SHP77 treated with DMSO at 0.1 percent for 48 hours (cell line): ENCODE measurements around the gene CTBP2.

Experiments
- DNase-seq: peaks from one replicate; lab custom pipeline; 2025; lab: John Stamatoyannopoulos, UW

The CTBP2 gene

DNA sequence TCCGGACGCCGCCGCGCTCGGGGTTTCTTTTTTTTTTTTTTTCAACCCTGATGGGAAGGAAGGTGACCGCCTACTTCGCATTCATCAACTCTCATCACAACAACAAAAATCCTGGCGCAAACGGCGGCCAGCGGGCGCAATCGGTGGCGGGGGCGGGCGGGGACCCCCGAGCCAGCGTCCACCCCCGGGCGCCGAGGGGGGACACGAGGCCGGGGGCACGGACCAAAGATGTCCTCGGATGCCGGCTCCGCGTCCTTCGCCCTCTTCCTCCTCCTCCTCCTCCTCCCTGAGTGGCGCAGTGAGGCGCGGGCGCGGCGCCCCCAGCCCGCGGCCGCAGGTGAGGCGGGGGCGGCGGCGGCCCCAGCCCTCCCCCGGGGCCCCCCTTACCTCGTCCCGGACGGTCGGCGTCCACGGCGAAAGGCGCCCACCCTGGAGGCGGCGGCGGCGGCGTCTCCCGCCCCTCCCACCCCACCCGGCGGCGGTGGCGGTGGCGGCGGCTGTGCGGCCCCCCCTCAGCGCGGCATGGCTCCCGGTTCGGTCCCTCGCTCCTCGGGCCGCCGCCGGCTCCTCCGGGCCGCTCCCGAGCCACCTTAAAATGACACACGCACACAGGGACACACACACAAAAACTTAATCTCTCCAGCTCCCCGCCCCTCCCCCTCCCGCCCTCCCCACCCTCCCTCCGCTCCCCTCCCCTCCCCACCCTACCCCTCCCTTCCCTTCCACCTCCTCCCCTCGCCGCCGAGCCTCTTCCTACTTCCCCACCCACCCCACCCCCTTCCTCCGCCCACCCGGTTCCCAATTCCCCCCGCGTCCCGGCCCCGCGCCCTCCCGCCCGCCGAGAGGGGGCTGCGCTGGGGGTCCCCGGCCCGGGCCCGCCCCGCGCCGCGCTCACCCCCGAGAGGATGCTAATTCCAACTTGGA lies at the start of gene CTBP2:
CTBP2 (minus strand) TSS at position 632 of the 924 bp plus-strand sequence.
- no peak for DNase-seq

DNA sequence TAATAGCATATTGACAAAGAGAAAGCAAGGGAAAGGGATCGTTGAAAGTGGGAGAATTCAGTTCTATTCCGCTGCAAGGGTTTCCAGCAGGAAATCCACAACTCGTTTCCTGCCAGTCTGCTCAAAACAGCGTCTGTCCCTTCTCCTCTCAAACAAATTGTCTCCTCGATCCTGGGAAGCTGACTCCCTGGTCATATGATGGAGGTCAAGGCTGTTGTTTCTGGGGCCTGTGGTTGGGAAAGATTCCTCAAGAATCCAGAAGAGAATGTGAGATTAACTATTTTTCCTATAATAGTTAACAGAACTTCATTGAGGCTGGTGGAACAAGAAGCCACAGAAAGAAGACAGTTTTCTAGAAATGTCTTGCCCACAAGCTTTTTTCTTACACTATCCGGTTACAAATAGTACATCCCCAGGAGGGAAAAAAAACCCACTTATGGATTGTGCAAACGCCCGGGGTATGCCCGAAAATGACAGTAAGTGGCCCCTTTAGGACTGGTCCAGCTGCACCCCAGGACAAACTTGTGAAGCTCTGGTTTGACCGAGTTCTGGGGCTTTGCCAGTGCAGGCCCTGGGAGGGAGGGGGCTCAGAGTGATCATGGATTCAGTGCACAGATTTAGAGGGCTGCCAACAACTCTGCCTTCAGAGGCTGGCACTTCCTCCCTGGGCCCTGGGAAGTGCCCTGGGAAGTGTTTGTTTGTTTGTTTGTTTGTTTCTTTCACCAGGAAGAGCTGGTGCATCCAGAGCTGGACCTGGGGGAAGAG lies 49.4 kb upstream of the CTBP2 start:
- no peak for DNase-seq

GRCh38 chr10:125208854-125209565 lies 48.6 kb upstream of the CTBP2 start:
- DNase-seq = no peak

GRCh38 chr10:125206623-125207022 lies 46.3 kb upstream of the CTBP2 start:
- no peak for DNase-seq

DNA sequence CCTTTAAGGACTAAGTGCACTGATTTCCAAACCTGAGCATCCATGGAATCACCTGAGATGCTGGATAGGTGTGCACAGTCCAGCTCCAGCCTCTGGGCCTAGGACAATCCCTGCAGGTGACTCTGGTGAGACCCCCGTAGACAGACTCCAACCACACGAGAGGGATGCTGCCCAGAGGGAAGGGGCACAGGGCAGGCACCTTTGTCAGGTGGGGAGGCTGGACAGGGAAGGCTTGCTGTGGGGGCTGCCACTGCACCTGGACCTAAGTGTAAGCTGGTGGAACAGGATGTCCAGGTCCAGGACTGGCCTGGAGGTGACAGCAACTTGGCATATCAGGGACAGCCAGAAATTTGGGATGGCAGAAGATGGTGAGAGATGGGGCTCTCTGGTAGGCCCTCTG lies 45.1 kb upstream of the CTBP2 start:
- DNase-seq = no peak

- DNase-seq = no peak
Observed at GRCh38 chr10:125204400-125204799, 44.0 kb upstream of the CTBP2 start.

DNA sequence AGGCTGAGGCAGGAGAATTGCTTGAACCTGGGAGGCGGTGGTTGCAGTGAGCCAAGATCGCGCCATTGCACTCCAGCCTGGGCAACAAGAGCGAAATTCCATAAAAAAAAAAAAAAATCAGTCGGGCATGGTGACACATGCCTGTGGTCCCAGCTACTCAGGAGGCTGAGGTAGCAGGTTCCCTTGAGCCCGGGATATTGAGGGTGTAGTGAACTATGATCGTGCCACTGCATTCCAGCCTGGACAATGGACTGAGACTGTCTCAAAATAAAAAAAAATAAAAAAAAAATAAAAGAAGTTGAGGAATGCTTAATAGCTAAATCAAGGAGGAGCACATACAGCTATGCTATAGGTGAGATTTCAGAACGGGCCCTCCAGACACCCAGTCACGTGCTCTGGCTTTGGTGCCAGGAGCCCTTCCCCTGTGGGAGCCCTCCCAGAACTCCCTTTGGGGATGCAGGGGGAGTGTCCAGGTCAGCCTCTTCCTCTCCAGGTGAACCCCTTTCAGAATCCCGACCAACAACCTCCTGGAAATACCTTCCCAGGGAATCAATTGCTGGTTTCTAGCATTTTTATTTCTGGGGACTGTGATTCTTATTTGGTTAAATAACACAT lies 42.9 kb upstream of the CTBP2 start:
- DNase-seq = no peak

GRCh38 chr10:125201791-125202622 lies 41.6 kb upstream of the CTBP2 start:
- no peak for DNase-seq

DNA sequence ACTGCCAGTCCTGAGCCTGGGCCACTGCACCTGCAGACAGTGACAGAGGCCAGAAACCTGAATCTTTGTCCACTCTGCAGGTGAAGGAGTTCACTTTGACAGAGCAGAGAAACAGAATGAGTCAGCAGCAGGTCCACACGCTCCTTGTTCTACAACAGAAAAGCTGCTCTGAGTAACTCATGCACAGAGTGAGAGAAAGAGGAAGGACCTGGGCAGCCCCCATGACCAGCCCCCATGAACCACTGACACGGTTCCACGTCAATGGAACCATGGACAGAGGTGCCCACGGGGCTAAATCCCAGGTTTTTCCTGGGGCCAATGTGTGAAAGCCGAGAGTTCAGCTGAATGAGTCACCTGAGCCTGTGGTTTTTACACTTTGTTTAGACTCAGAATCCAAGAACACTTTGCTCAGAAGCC lies 40.8 kb upstream of the CTBP2 start:
- no peak for DNase-seq

DNA sequence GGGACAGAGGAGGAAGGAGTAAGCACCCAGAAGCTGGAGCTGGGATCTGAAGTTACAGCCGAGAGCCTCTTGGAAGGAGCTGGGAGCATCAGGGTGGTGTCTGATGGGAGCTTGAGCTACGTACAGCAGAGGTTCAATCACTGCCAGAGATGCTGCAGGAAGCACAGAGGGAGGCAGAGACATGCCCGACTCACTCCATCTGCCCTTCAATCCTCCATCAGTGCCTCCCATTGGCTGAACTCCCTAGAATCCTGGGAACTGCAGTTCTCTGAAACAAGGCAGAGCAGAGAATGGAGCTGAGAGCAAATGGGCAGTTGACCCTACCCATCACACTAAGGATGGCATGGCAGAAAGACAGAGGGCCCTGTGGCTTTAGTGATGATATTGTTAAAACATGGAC lies 40.0 kb upstream of the CTBP2 start:
- DNase-seq = no peak

GRCh38 chr10:125199270-125199669 lies 38.9 kb upstream of the CTBP2 start:
- DNase-seq = no peak

DNA sequence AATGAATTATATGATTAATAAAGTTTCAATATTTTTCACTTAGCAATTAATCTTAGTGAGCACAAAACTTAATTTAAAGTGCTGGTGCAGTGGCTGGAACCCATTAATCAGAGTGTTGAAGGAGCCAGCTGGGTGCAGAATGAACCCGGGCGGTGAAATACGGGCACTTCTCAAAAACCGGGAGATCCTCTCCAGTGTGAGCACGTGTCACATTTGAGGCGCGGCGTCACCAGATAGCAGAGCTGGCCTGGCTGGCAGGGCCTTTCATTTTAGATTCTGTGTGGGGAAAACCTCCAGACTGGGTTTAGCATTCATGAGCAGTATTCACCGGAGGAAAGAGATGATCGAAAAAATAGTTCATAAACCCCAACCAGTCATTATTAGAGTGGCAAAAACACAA lies 34.5 kb upstream of the CTBP2 start:
- DNase-seq = no peak

- no peak for DNase-seq
Observed at GRCh38 chr10:125193306-125193877, 33.0 kb upstream of the CTBP2 start.

GRCh38 chr10:125192620-125193019 lies 32.3 kb upstream of the CTBP2 start:
- DNase-seq = no peak

DNA sequence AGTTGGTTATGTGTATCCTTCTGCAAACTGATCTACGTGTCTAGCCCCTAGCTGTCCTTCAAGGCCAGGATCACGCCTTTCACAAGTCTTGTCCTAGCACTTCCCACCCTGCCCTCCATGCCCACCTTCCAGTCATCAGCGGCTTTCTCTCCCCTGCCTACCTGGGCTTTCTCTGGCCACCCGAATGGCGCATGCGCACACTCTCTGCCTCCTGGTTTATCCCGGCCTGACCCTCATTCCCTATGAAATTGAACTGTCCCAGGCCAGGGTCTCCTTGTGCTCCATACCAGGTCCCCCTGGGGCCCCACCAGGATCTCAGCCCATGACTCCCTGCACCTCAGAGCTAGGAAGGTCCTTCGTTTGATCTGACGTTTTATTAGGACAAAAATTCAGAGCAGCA lies 31.6 kb upstream of the CTBP2 start:
- no peak for DNase-seq

DNA sequence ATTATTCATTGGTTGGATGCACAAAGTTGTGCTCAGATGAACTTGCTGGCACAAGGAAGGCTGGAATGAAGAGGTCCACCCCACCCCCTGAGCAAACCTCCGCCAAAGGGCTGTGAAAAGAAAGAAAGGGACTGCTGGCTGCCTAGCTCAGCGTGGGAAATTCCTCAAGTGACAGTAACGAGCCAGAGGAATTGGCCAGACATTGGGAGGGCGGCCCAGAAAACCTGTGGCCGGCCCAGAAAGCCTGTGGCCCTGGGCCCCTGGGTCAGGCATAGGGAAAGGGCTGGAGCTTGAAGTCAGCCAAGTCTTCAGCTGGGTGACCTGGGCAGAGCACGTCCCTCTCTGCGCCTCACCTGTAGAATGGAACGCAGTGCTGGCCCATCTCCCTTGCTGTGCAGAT lies 30.6 kb upstream of the CTBP2 start:
- DNase-seq = no peak

DNA sequence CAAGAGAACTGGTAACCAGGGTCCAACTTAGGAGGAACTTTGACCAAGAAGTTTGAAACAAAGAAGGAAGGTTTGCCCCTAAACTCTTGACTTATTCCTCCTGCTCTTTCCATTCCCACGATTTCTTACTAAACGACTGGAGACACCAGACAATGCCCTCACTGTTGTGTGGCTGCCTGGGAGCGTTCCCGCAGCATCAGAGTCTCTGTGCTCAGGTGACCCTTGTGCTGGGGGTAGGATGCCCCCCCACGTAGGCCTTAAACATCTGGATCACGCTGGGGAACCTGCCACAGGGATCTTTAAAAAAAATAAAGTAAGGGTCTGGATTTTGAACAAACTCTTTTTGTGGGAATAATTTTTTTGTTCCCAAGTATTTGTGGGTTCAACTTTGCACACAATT lies 30.1 kb upstream of the CTBP2 start:
- no peak for DNase-seq

DNA sequence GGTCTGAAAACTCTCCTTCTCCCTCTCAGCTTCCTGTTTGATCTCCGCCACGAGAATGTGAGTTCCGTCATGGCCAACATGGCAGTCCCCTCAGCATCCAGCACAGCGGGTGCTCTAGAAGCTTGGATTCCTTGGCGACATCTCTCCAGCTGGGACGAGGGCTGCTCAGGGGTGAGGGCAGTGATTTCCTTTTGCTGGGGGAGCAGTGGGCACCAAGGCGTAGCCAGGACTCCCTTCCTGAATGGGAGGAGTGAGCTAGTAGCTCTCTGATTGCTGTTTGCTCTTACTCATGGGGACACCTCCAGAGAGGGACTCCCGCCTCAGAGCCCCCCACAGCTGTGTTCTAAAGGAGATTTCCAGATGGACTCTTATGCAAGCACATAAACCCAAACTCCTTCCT lies 28.8 kb upstream of the CTBP2 start:
- DNase-seq = no peak

- DNase-seq = no peak
Observed at GRCh38 chr10:125187238-125188194, 27.2 kb upstream of the CTBP2 start.
